ENCODE results near the gene C1orf21.

DNA sequence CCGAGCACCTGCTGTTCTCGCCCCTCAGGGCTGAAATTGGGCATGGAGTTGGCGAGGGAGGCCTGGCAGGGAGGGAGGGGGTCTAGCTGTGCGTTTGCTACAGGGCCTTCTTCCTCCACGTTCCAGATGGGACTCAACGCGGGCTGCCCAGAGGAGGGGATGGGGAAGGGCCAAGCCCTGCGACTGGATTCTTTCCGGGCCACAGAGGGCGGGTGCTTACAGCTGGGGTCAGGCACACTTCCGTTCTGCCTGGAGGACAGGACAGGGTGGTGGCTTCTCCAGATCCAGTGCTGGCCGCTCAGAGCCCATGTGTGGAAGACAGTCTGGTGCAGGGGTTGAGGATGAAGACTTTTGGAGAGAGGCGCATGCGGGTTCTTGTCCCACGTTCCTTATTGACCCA, 277.8 kb downstream of the C1orf21 start:
- no peak for TF ChIP-seq EZH2 (IDR thresholded peaks at IDR 0.05; ENCODE audit: borderline replicate concordance, low read length)
- TF ChIP-seq, protein P1, sequence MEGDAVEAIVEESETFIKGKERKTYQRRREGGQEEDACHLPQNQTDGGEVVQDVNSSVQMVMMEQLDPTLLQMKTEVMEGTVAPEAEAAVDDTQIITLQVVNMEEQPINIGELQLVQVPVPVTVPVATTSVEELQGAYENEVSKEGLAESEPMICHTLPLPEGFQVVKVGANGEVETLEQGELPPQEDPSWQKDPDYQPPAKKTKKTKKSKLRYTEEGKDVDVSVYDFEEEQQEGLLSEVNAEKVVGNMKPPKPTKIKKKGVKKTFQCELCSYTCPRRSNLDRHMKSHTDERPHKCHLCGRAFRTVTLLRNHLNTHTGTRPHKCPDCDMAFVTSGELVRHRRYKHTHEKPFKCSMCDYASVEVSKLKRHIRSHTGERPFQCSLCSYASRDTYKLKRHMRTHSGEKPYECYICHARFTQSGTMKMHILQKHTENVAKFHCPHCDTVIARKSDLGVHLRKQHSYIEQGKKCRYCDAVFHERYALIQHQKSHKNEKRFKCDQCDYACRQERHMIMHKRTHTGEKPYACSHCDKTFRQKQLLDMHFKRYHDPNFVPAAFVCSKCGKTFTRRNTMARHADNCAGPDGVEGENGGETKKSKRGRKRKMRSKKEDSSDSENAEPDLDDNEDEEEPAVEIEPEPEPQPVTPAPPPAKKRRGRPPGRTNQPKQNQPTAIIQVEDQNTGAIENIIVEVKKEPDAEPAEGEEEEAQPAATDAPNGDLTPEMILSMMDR (IDR thresholded peaks at IDR 0.05; ENCODE audit: low read length): no peak
